ENCODE measurements around the gene CDKN2B-AS1.
A peak's percentile ranks its signal among the peaks of the same experiment; 100 is the strongest.
"Not testable (repeated sequence)": the region's sequence is repeated elsewhere in the genome, so short reads cannot be mapped to it uniquely, and the experiment has no call there.

The CDKN2B-AS1 gene
- 1.8 to 2.9 reads per million in 2 donors for total RNA-seq

DNA sequence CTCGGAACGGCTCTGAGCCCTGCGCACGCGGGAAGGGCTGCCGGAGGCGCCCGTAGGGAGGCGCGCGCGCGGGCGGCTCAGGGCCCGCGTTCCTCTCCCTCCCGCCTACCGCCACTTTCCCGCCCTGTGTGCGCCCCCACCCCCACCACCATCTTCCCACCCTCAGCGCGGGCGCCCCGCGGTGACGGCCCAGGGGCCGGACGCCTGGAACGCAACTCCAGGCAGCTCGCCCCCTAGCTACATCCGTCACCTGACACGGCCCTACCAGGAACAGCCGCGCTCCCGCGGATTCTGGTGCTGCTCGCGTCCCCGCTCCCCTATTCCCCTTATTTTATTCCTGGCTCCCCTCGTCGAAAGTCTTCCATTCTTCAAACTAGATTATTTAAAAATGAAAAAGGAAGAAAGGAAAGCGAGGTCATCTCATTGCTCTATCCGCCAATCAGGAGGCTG is at the start of gene CDKN2B-AS1:
CDKN2B-AS1 (plus strand) TSS at position 236 of the 450 bp plus-strand sequence.
- DNase-seq = peak; percentile 37

- DNase-seq = no peak
Observed at GRCh38 chr9:21945606-21946005, 49.0 kb upstream of the CDKN2B-AS1 start.

- DNase-seq = no peak
Observed at GRCh38 chr9:21958833-21959232, 35.8 kb upstream of the CDKN2B-AS1 start.

- not testable (repeated sequence) for DNase-seq
Observed at GRCh38 chr9:21959268-21959667, 35.3 kb upstream of the CDKN2B-AS1 start.

- no peak for DNase-seq
Observed at GRCh38 chr9:21961569-21961968, 33.0 kb upstream of the CDKN2B-AS1 start.

- peak; percentile 59 for DNase-seq
Observed at GRCh38 chr9:21964925-21965385, 29.6 kb upstream of the CDKN2B-AS1 start.

- no peak for DNase-seq
Observed at GRCh38 chr9:21965401-21965951, 29.1 kb upstream of the CDKN2B-AS1 start.

- DNase-seq = no peak
Observed at GRCh38 chr9:21966140-21966851, 28.3 kb upstream of the CDKN2B-AS1 start.

- DNase-seq = no peak
Observed at GRCh38 chr9:21967169-21967568, 27.4 kb upstream of the CDKN2B-AS1 start.

DNA sequence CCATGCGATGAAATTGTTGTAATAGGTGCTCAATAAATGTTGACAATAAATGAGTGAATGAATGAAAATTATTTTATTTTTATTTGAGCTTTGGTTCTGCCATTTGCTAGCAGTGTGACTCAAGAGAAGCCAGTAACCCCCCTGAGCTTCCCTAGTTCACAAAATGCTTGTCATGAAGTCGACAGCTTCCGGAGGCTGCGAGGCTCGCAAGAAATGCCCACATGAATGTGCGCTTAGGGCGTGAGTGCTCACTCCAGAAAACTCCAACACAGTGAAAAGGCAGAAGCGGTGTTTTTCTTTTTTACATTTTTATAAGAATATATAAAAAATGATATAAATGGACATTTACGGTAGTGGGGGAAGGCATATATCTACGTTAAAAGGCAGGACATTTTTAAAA is 26.9 kb upstream of the CDKN2B-AS1 start:
- no peak for DNase-seq

DNA sequence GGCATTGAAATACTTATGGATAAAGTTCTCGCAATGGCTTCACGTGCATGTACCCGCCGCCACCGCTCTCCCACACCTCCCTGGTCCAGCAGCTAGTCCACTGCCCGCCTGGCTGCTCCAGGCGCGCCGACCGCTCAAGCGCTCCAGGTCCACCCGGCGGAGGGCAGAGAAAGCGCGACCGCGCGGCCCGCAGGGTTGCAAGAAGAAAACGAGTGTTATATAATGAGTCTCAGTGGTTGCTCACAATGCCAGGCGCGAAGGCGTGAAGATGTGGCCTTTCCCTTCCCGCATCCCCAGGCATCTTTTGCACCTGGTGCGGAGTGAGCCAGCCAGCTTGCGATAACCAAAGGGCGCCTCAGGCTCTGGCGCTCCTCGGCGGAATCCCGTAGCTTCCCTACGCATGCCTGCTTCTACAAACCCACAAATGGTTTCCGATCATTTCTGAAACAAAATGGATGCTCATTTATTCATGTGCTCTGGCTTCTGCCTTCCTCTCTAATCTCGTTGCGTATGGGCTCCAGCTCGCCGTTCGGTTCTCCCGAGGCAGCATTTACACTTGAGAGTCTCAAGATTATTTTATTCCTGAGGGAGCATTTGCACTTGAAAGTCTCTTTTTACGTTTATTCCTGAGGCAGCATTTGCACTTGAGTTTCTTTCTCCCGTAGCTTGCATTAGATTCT is 26.1 kb upstream of the CDKN2B-AS1 start:
- DNase-seq = no peak

GRCh38 chr9:21969011-21969940 is 25.3 kb upstream of the CDKN2B-AS1 start:
- no peak for DNase-seq

DNA sequence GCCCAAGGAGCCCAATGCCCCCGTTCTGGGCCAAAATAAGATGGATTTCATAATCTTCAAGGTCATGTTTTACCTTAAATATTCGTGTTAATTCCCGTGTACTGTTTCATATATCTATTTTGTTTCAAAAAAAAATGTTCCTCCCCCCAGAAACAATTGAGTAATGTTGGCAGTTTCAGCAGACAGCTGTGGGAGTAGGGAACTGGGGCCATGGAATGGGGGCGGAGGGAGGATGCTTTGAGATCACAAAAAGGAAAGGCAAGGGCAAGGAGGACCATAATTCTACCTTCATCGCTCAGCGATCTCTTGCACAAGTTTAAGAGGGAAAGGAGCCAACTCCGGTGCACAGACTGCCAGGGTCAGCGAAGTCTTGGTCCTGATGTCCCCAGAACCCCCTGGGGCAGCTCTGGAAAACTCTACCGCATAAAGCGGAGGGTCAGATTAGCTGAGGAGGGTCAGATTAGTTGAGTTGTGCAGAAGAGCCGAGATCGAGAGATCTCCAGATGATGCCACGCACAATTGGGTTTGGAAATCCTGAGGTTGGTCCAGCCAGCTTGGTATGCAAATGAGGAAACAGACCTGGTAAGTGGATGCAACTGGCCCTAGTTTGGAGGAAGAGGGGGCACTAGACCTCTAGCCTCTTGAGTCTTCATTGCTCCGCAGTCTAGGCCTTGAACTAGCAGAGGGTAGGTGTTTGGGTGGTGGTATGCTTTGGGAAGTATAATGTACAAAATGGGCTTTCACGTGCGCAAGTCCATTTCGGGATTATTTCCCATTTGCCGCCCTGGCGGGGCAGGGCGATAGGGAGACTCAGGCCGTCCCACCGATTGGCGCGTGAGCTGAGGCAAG is 24.4 kb upstream of the CDKN2B-AS1 start:
- no peak for DNase-seq

DNA sequence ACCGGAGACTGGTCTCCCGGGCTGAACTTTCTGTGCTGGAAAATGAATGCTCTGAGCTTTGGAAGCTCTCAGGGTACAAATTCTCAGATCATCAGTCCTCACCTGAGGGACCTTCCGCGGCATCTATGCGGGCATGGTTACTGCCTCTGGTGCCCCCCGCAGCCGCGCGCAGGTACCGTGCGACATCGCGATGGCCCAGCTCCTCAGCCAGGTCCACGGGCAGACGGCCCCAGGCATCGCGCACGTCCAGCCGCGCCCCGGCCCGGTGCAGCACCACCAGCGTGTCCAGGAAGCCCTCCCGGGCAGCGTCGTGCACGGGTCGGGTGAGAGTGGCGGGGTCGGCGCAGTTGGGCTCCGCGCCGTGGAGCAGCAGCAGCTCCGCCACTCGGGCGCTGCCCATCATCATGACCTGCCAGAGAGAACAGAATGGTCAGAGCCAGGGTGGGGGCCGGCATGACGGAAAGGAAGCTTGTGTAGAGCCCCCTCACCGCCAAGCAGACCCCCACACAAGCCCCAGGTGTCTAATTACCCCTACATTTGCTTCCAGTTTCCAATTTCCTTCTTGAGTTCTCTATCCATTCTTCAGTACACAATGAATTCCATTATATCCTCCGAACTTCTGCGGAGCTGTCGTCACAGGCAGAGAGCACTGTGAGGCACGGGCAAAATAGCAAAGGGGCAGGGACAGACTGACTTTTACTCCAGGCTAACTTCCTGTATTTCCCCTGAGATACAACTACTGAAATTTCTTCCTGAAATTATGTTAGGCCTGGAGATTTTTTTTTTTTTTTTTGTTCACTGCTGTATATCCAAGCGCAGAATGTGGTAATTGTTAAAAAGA is 23.6 kb upstream of the CDKN2B-AS1 start:
- DNase-seq = no peak

GRCh38 chr9:21972361-21972760 is 22.2 kb upstream of the CDKN2B-AS1 start:
- no peak for DNase-seq

GRCh38 chr9:21974343-21974721 is 20.3 kb upstream of the CDKN2B-AS1 start:
- no peak for DNase-seq

DNA sequence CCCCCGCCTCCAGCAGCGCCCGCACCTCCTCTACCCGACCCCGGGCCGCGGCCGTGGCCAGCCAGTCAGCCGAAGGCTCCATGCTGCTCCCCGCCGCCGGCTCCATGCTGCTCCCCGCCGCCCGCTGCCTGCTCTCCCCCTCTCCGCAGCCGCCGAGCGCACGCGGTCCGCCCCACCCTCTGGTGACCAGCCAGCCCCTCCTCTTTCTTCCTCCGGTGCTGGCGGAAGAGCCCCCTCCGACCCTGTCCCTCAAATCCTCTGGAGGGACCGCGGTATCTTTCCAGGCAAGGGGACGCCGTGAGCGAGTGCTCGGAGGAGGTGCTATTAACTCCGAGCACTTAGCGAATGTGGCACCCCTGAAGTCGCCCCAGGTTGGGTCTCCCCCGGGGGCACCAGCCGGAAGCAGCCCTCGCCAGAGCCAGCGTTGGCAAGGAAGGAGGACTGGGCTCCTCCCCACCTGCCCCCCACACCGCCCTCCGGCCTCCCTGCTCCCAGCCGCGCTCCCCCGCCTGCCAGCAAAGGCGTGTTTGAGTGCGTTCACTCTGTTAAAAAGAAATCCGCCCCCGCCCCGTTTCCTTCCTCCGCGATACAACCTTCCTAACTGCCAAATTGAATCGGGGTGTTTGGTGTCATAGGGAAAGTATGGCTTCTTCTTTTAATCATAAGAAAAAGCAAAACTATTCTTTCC is 19.7 kb upstream of the CDKN2B-AS1 start:
- DNase-seq = peak; percentile 29

- DNase-seq = no peak
Observed at GRCh38 chr9:21976334-21976875, 18.2 kb upstream of the CDKN2B-AS1 start.

- no peak for DNase-seq
Observed at GRCh38 chr9:21982391-21982790, 12.2 kb upstream of the CDKN2B-AS1 start.
